Mesendoderm (in vitro differentiated cells): ENCODE results near the gene PTPN9.
A peak's percentile ranks its signal among the peaks of the same experiment; 100 is the strongest.
"Not testable (repeated sequence)": the region's sequence is repeated elsewhere in the genome, so short reads cannot be mapped to it uniquely, and the experiment has no call there.

ENCODE experiments used
- DNase-seq: peaks from one replicate; pipeline ENCODE4 v3.0.0; 2013
- H2AK5ac ChIP-seq: 2 replicates; pipeline ENCODE4 v1.6.1; 2013; ENCODE audit warnings: low read length, inconsistent platforms
- H2BK120ac ChIP-seq: 2 replicates; pipeline ENCODE4 v1.6.1; 2013; ENCODE audit warnings: low read depth, mild to moderate bottlenecking, low read length, moderate library complexity, mixed read lengths
- H2BK15ac ChIP-seq: replicated peaks from 2 replicates; pipeline ENCODE4 v1.6.1; 2013; ENCODE audit warnings: low read depth, mild to moderate bottlenecking, moderate library complexity
- H2BK5ac ChIP-seq: 2 replicates; pipeline ENCODE4 v1.6.1; 2013; ENCODE audit warnings: low read length, inconsistent platforms
- H3K18ac ChIP-seq: 2 replicates; pipeline ENCODE4 v1.6.1; 2013; ENCODE audit warnings: mild to moderate bottlenecking, low read length, mixed read lengths
- H3K23ac ChIP-seq: one replicate; pipeline ENCODE4 v1.6.1; 2013; ENCODE audit warnings: low read length
- H3K27ac ChIP-seq: 2 replicates; pipeline ENCODE4 v1.5.1; 2013; ENCODE audit warnings: low read depth, mild to moderate bottlenecking, inconsistent platforms, low read length, moderate library complexity
- H3K27me3 ChIP-seq: 2 replicates; pipeline ENCODE4 v1.6.1; 2013; ENCODE audit warnings: low read length, control low read depth, mild to moderate bottlenecking, inconsistent platforms; ENCODE audit not compliant: insufficient read depth, poor library complexity
- H3K36me3 ChIP-seq: 2 replicates; pipeline ENCODE4 v1.6.1; 2013; ENCODE audit warnings: low read length, inconsistent platforms; ENCODE audit not compliant: control insufficient read depth, insufficient read depth
- H3K4ac ChIP-seq: one replicate; pipeline ENCODE4 v1.6.1; 2013; ENCODE audit warnings: low read depth, mild to moderate bottlenecking, low read length, moderate library complexity
- H3K4me1 ChIP-seq: 2 replicates; pipeline ENCODE4 v1.6.1; 2013; ENCODE audit warnings: low read depth, low read length, inconsistent platforms; ENCODE audit not compliant: control insufficient read depth
- H3K4me2 ChIP-seq: 2 replicates; pipeline ENCODE4 v1.6.1; 2013; ENCODE audit warnings: low read length
- H3K4me3 ChIP-seq: 2 replicates; pipeline ENCODE4 v1.5.1; 2013; ENCODE audit warnings: mild to moderate bottlenecking, low read length
- H3K56ac ChIP-seq: one replicate; pipeline ENCODE4 v1.6.1; 2013; ENCODE audit warnings: low read length
- H3K79me1 ChIP-seq: 2 replicates; pipeline ENCODE4 v1.6.1; 2013; ENCODE audit warnings: low read length, inconsistent platforms
- H3K79me2 ChIP-seq: 2 replicates; pipeline ENCODE4 v1.6.1; 2013; ENCODE audit warnings: mild to moderate bottlenecking, low read length; ENCODE audit not compliant: control insufficient read depth, insufficient read depth
- H3K9ac ChIP-seq: 2 replicates; pipeline ENCODE4 v1.6.1; 2013; ENCODE audit warnings: low read length, inconsistent platforms
- H4K5ac ChIP-seq: one replicate; pipeline ENCODE4 v1.6.1; 2013; ENCODE audit warnings: low read length
- H4K8ac ChIP-seq: one replicate; pipeline ENCODE4 v1.6.1; 2013; ENCODE audit warnings: low read depth, mild to moderate bottlenecking, control low read depth, low read length, moderate library complexity
- WGBS: extraction: QIAGEN DNeasy Blood & Tissue Kit; methylation state at CpG from one replicate; pipeline ENCODE4 v1.1.7; 2013; ENCODE audit warnings: low lambda C conversion rate, missing lambda C conversion rate; ENCODE audit not compliant: insufficient coverage; ENCODE audit errors: extremely low coverage; 5-methylcytosine and 5-hydroxymethylcytosine counted together

The PTPN9 gene

DNA sequence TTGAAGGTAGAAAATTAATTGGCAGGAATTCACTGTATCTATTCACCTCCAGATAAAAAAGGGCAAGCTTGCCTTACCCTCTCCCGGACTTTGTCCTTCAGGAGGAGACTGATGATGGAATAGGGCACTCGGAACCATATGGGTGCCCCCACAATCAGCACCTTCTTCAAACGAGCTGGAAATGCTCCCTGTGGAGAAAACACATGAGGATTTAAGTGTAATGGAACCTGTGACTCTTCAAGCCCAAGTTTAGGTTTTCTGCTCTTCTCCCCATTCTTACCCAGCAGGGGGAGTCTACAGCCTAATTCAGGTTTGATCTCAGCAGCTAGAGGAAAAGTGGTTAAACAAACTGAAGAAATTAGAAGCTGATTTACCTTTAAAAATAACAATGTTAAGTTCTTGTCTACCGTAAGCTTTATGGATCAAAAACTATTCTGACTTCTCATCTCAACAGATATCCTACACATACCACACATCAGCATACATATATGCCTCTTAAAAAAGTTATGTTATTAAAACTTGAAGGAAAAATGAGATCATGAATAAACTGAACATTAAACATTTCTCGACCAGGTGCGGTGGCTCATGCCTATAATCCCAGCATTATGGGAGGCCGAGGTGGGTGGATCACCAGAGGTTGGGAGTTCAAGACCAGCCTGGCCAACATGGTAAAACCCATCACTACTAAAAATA, 70.1 kb downstream of the PTPN9 start:
- no peak overlapping the region for H3K4ac ChIP-seq
- H3K18ac ChIP-seq = no peak overlapping the region
- H3K79me2 ChIP-seq = no peaks in the 10 kb centered on the region
- no peaks in the 10 kb centered on the region for H3K4me1 ChIP-seq
- DNase-seq = peak; percentile 63
- no peak overlapping the region for H4K5ac ChIP-seq
- no peak overlapping the region for H3K27ac ChIP-seq
- no peak overlapping the region for H2BK15ac ChIP-seq
- no peak overlapping the region for H3K56ac ChIP-seq
- WGBS = no CpG with 5 or more reads among the region's 7 CpGs
- H3K23ac ChIP-seq = no peak overlapping the region
- no peak overlapping the region for H2BK5ac ChIP-seq
- H3K27me3 ChIP-seq = no peaks in the 10 kb centered on the region
- no peaks in the 10 kb centered on the region for H3K79me1 ChIP-seq
- no peak overlapping the region for H3K9ac ChIP-seq
- H4K8ac ChIP-seq = no peak overlapping the region
- peaks cover 9% of the 10 kb centered on the region for H3K36me3 ChIP-seq
- H3K4me3 ChIP-seq = no peak overlapping the region
- no peak overlapping the region for H2AK5ac ChIP-seq
- no peak overlapping the region for H2BK120ac ChIP-seq
- no peak overlapping the region for H3K4me2 ChIP-seq

DNA sequence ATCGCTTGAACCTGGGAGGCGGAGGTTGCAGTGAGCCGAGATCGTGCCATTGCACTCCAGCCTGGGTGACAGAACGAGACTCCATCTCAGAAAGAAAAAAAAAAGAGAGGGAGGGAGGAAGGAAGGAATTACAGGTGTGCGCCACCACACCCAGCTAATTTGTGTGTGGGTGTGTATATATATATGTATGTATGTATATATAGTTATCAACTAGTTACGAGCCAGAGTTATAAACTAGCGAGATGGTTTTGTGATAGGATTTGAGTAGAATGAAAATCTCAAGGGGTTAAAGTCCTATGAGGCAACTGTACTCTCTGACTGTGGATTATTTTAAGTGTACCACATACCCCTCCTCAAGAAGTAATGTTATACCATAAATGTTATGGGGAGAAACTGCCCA, 76.8 kb downstream of the PTPN9 start:
- no peak overlapping the region for H2BK120ac ChIP-seq
- no peak overlapping the region for H3K23ac ChIP-seq
- H4K5ac ChIP-seq = no peak overlapping the region
- H3K79me2 ChIP-seq = no peaks in the 10 kb centered on the region
- H3K36me3 ChIP-seq = peaks cover 9% of the 10 kb centered on the region
- H3K9ac ChIP-seq = no peak overlapping the region
- H3K79me1 ChIP-seq = no peaks in the 10 kb centered on the region
- H3K4me3 ChIP-seq = no peak overlapping the region
- no peaks in the 10 kb centered on the region for H3K27me3 ChIP-seq
- no peak overlapping the region for H2AK5ac ChIP-seq
- H3K56ac ChIP-seq = no peak overlapping the region
- no peaks in the 10 kb centered on the region for H3K4me1 ChIP-seq
- no peak overlapping the region for H3K4ac ChIP-seq
- H3K27ac ChIP-seq = no peak overlapping the region
- H2BK15ac ChIP-seq = no peak overlapping the region
- H2BK5ac ChIP-seq = no peak overlapping the region
- H3K4me2 ChIP-seq = no peak overlapping the region
- 100% methylated on average over 2 of the region's 8 CpGs for WGBS
- no peak overlapping the region for H4K8ac ChIP-seq
- no peak overlapping the region for H3K18ac ChIP-seq
- DNase-seq = no peak

DNA sequence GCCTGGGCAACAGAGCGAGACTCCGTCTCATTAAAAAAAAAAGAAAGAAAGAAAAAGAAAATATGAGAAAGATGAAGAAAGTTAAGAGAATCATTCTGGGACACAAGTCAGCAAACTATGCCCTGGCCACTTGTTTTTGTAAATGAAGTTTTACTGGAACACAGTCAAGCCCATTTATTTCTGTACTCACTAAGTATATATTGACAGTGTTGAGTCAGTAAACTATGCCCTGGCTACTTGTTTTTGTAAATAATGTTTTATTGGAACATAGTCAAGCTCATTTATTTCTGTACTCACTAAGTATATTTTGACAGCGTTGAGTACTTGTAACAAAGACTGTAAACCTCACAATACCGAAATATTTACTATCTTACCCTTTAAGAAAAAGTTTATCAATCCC, 85.4 kb downstream of the PTPN9 start:
- Histone ChIP-seq H3K27me3 (no peaks in the 10 kb centered on the region), H3K18ac (no peak overlapping the region), H3K23ac (no peak overlapping the region), H4K8ac (no peak overlapping the region), H3K36me3 (peaks cover 4% of the 10 kb centered on the region), H3K4me2 (no peak overlapping the region), H3K9ac (no peak overlapping the region), H3K56ac (no peak overlapping the region), H2AK5ac (no peak overlapping the region), H3K4me1 (no peaks in the 10 kb centered on the region), H3K4me3 (no peak overlapping the region), H3K79me2 (no peaks in the 10 kb centered on the region), H2BK120ac (no peak overlapping the region), H3K4ac (no peak overlapping the region), H4K5ac (no peak overlapping the region), H2BK15ac (no peak overlapping the region), H3K79me1 (no peaks in the 10 kb centered on the region), H2BK5ac (no peak overlapping the region), H3K27ac (no peak overlapping the region)
- WGBS = 100% methylated on average over 1 of the region's 4 CpGs
- no peak for DNase-seq

DNA sequence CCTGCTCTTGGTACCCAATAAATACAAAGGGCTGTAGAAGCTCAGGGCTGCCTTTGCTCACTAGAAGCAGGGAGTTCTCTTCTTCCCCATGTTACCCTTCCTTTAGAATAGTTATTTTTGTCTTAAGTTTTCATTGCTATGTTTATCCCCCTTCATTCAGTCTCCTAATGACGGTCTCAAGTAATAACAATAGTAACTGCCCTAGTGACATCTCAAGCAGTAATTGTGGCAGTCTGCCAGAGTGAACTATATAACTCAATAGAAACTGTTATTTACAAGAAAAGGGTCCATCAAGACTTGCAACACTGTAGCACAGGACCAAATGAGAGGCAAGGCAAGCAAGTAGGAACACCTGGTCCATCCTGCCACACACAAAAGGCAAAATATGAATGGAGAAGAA, 95.2 kb downstream of the PTPN9 start:
- Histone ChIP-seq H2BK15ac (no peak overlapping the region), H4K5ac (no peak overlapping the region), H2AK5ac (no peak overlapping the region), H3K79me2 (no peaks in the 10 kb centered on the region), H3K79me1 (peaks cover 2% of the 10 kb centered on the region), H3K56ac (no peak overlapping the region), H3K36me3 (peaks cover 3% of the 10 kb centered on the region), H3K9ac (no peak overlapping the region), H3K4me1 (no peaks in the 10 kb centered on the region), H2BK120ac (no peak overlapping the region), H3K4me3 (no peak overlapping the region), H3K23ac (no peak overlapping the region), H3K4me2 (no peak overlapping the region), H3K27ac (no peak overlapping the region), H4K8ac (no peak overlapping the region), H2BK5ac (no peak overlapping the region), H3K18ac (no peak overlapping the region), H3K27me3 (no peaks in the 10 kb centered on the region), H3K4ac (no peak overlapping the region)
- WGBS = no CpG with 5 or more reads among the region's 1 CpG
- no peak for DNase-seq

DNA sequence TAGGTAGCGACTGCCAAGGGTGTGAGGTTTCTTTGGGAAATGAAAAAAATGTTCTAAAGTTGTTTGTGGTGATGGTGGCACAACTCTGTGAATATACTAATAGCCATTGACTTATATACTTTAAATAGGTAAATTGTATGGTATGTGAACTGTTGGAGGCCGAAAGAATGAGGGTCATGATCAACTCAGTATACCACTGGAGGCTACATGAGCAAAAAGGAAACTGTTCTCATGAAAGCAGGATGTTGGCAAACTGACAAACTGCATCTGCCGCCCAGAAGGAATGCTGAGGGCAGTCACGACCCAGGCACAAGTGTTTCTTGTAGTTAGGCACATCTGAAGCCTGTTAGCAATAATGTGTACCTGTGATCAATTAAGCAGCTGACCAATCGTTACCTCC, 95.6 kb downstream of the PTPN9 start:
- not testable (repeated sequence) for H2BK5ac ChIP-seq, H3K27ac ChIP-seq, H3K4me2 ChIP-seq, H2AK5ac ChIP-seq, H2BK120ac ChIP-seq, H3K27me3 ChIP-seq, H3K56ac ChIP-seq, H3K36me3 ChIP-seq, H3K79me1 ChIP-seq, H3K4me3 ChIP-seq, H3K9ac ChIP-seq, DNase-seq, H4K5ac ChIP-seq, H2BK15ac ChIP-seq, H3K23ac ChIP-seq, H4K8ac ChIP-seq, H3K18ac ChIP-seq, H3K4ac ChIP-seq, H3K79me2 ChIP-seq, H3K4me1 ChIP-seq
- no CpG with 5 or more reads among the region's 5 CpGs for WGBS

DNA sequence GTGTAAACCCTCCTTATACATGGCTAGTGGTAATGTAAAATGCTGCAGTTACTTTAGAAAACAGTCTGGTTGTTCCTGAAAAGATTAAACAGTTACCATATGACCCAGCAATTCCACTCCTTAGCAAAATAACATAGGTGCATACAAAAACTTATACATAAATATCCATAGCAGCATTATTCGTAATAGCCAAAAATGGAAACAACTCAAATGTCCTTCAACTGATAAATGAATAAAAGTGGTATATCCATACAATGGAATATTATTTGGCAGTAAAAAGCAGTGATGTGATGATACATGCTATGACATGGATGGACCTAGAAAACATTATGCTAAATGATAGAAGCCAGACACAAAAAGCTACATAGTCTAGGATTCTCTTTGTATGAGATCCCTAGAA, 96.0 kb downstream of the PTPN9 start:
- H2BK15ac ChIP-seq = no peak overlapping the region
- H3K23ac ChIP-seq = no peak overlapping the region
- no peak for DNase-seq
- H3K36me3 ChIP-seq = peaks cover 3% of the 10 kb centered on the region
- no peak overlapping the region for H3K27ac ChIP-seq
- H3K27me3 ChIP-seq = no peaks in the 10 kb centered on the region
- H3K18ac ChIP-seq = no peak overlapping the region
- no peak overlapping the region for H3K4ac ChIP-seq
- WGBS = no CpG with 5 or more reads among the region's 1 CpG
- no peak overlapping the region for H4K8ac ChIP-seq
- no peaks in the 10 kb centered on the region for H3K4me1 ChIP-seq
- no peak overlapping the region for H2BK120ac ChIP-seq
- H2AK5ac ChIP-seq = no peak overlapping the region
- H3K56ac ChIP-seq = no peak overlapping the region
- no peak overlapping the region for H3K9ac ChIP-seq
- no peak overlapping the region for H3K4me3 ChIP-seq
- H3K79me1 ChIP-seq = peaks cover 2% of the 10 kb centered on the region
- no peak overlapping the region for H2BK5ac ChIP-seq
- no peak overlapping the region for H3K4me2 ChIP-seq
- no peak overlapping the region for H4K5ac ChIP-seq
- no peaks in the 10 kb centered on the region for H3K79me2 ChIP-seq
